ENCODE results near the gene CTDSP2. TPM values are rescaled to one million over a fixed set of nuclear protein-coding genes. Genes with fewer than 3 reads are reported as not detected.

CTDSP2 gene
- total RNA-seq, 4 donors from 2014 or later = 151 to 190 (median 170) TPM

GRCh38 chr12:57808351-57808750 is 38.2 kb downstream of the CTDSP2 start:
- no peak for TF ChIP-seq POLR2A (IDR thresholded peaks at IDR 0.05)
- TF ChIP-seq, protein P1, sequence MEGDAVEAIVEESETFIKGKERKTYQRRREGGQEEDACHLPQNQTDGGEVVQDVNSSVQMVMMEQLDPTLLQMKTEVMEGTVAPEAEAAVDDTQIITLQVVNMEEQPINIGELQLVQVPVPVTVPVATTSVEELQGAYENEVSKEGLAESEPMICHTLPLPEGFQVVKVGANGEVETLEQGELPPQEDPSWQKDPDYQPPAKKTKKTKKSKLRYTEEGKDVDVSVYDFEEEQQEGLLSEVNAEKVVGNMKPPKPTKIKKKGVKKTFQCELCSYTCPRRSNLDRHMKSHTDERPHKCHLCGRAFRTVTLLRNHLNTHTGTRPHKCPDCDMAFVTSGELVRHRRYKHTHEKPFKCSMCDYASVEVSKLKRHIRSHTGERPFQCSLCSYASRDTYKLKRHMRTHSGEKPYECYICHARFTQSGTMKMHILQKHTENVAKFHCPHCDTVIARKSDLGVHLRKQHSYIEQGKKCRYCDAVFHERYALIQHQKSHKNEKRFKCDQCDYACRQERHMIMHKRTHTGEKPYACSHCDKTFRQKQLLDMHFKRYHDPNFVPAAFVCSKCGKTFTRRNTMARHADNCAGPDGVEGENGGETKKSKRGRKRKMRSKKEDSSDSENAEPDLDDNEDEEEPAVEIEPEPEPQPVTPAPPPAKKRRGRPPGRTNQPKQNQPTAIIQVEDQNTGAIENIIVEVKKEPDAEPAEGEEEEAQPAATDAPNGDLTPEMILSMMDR (IDR thresholded peaks at IDR 0.05) = no peak
- TF ChIP-seq EP300 (IDR thresholded peaks at IDR 0.05) = no peak
- no peak for TF ChIP-seq POLR2AphosphoS5 (IDR thresholded peaks at IDR 0.05)
- Histone ChIP-seq H3K27ac (no peak overlapping the region), H3K4me3 (no peak overlapping the region), H3K36me3 (peaks cover 0 to 94% of the 10 kb centered on the region in 2 donors), H3K4me1 (peaks cover 0 to 11% (median 3%) of the 10 kb centered on the region in 3 donors), H3K9me3 (no peaks in the 10 kb centered on the region), H3K27me3 (no peaks in the 10 kb centered on the region)
- ATAC-seq = no peak
- 94 to 100% methylated on average over 1 to 2 of the region's 5 CpGs for WGBS, 2 donors (ENCODE audit: low coverage in 1 of 2)

- Histone ChIP-seq H3K4me1 (peaks cover 0 to 15% (median 3%) of the 10 kb centered on the region in 3 donors), H3K27me3 (no peaks in the 10 kb centered on the region), H3K27ac (no peak overlapping the region), H3K4me3 (no peak overlapping the region), H3K36me3 (peaks cover 0 to 94% of the 10 kb centered on the region in 2 donors), H3K9me3 (no peaks in the 10 kb centered on the region)
- TF ChIP-seq, protein P1 (IDR thresholded peaks at IDR 0.05) = no peak
- TF ChIP-seq POLR2AphosphoS5 (IDR thresholded peaks at IDR 0.05) (no peak), EP300 (IDR thresholded peaks at IDR 0.05) (no peak), POLR2A (IDR thresholded peaks at IDR 0.05) (no peak)
- no peak for ATAC-seq
- WGBS, 2 donors (ENCODE audit: low coverage in 1 of 2) = 70 to 100% methylated on average over 1 to 2 of the region's 9 CpGs
Measured at GRCh38 chr12:57807285-57807684, 39.2 kb downstream of the CTDSP2 start.

- H3K4me3 ChIP-seq = no peak overlapping the region
- H3K36me3 ChIP-seq = peaks cover 0 to 94% of the 10 kb centered on the region in 2 donors
- no peak for TF ChIP-seq POLR2AphosphoS5 (IDR thresholded peaks at IDR 0.05)
- TF ChIP-seq EP300 (IDR thresholded peaks at IDR 0.05) = no peak
- TF ChIP-seq, protein P1 (IDR thresholded peaks at IDR 0.05) = no peak
- TF ChIP-seq POLR2A (IDR thresholded peaks at IDR 0.05) = no peak
- peaks cover 0 to 15% (median 3%) of the 10 kb centered on the region in 3 donors for H3K4me1 ChIP-seq
- no peaks in the 10 kb centered on the region for H3K9me3 ChIP-seq
- H3K27ac ChIP-seq = no peak overlapping the region
- H3K27me3 ChIP-seq = no peaks in the 10 kb centered on the region
- WGBS, 2 donors (ENCODE audit: low coverage in 1 of 2) = 92 to 93% methylated on average over 3 of the region's 3 CpGs
- ATAC-seq = no peak
Measured at GRCh38 chr12:57806677-57807076, 39.9 kb downstream of the CTDSP2 start.

DNA sequence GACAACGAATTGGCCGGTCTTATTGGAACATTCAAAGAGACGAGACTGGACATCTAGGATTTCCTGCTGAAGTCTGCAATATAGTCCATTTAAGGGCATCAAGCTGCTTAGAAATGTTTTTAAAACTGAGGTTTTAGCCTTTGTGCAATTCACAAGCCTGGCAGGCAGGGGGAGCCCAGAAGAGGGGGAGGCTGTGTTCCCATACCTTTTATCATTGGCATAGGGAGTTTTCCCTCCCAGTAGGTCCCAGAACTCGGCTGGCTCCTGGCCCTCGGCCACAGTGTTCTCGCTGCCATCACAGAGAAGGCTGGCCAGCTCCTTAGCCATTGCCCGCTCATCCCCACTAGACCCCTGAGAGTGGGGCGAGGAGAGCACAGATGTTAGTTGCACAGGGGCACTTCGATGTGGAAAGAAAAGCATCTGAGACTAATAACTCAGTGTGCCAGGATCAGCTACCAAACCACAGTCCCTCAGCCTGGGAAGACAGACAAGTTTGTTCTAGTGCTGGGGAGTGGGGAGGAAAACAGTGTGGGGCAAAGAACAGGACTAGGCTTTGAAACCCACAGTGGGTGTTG is 43.1 kb downstream of the CTDSP2 start:
- WGBS, 2 donors (ENCODE audit: low coverage in 1 of 2) = 25 to 48% methylated on average over 3 to 9 of the region's 9 CpGs
- H3K27me3 ChIP-seq = no peaks in the 10 kb centered on the region
- H3K9me3 ChIP-seq = no peaks in the 10 kb centered on the region
- peak; percentile 71 for ATAC-seq
- peaks cover 0 to 94% of the 10 kb centered on the region in 2 donors for H3K36me3 ChIP-seq
- no peak overlapping the region for H3K4me3 ChIP-seq
- H3K4me1 ChIP-seq = peaks cover 0 to 10% (median 0%) of the 10 kb centered on the region in 3 donors
- peak overlapping the region in 2 of 4 donors; percentile 25 to 46 for H3K27ac ChIP-seq
- TF ChIP-seq, protein P1 (IDR thresholded peaks at IDR 0.05) = peak; percentile 70 to 87 (median 79)
- TF ChIP-seq POLR2AphosphoS5 (IDR thresholded peaks at IDR 0.05) = peak; percentile 21
- TF ChIP-seq POLR2A (IDR thresholded peaks at IDR 0.05) = no peak
- no peak for TF ChIP-seq EP300 (IDR thresholded peaks at IDR 0.05)

DNA sequence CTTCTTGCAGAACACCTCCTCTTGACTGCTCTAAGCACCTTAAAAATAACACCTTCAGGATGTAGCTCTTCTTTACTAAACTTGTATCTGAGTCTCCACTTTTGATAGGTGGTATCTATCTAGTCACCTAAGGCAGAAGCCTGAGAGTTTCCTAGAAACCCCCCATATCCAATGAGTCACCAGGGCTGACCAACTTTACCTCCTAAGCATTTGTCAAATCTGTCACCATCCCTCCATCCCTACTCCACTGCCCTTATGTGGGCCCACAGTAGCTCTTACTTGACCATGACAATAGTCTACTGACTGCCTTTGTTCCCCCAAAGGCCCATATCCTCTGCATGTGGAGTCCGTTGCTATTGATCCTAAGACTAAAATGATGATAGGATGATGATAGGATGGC is 43.9 kb downstream of the CTDSP2 start:
- Histone ChIP-seq H3K27me3 (no peaks in the 10 kb centered on the region), H3K4me3 (no peak overlapping the region), H3K9me3 (no peaks in the 10 kb centered on the region), H3K27ac (no peak overlapping the region), H3K4me1 (peaks cover 0 to 10% (median 0%) of the 10 kb centered on the region in 3 donors), H3K36me3 (peaks cover 0 to 94% of the 10 kb centered on the region in 2 donors)
- WGBS, 2 donors (ENCODE audit: low coverage in 1 of 2) = 100% methylated on average over 1 of the region's 1 CpG
- no peak for ATAC-seq
- no peak for TF ChIP-seq EP300 (IDR thresholded peaks at IDR 0.05)
- TF ChIP-seq POLR2AphosphoS5 (IDR thresholded peaks at IDR 0.05) = no peak
- TF ChIP-seq, protein P1 (IDR thresholded peaks at IDR 0.05) = no peak
- no peak for TF ChIP-seq POLR2A (IDR thresholded peaks at IDR 0.05)

Measured in gastroesophageal sphincter (tissue), 4 donors.